HG02588 (cell line): ENCODE measurements around the gene FCHSD2.
"Not testable (repeated sequence)": the region's sequence is repeated elsewhere in the genome, so short reads cannot be mapped to it uniquely, and the experiment has no call there.

Experiments
- ATAC-seq: cut with Tn5 transposase; IDR thresholded peaks from one replicate; pipeline ENCODE4 v1.9.1; 2021; ENCODE audit warnings: mild to moderate bottlenecking, moderate library complexity; ENCODE audit not compliant: unreplicated experiment

Gene FCHSD2

DNA sequence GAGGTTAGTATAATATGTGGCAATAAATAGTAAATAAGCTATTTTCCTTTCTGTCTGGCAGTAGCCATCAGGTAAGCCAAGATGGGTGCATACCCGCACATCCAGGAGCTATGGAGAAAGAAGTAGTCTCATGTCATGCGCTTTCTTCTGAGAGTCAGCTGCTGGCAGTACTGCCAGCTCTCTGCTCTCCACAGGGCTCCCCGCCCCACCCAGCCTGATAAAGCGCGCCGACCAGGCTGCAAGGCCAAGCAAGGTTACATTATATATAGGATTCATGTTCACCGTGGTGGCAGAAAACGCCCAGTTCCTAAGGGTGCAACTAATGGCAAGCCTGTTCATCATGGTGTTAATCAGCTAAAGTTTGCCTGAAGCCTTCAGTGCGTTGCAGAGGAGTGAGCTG lies 201.7 kb downstream of the FCHSD2 start:
- no peak for ATAC-seq

DNA sequence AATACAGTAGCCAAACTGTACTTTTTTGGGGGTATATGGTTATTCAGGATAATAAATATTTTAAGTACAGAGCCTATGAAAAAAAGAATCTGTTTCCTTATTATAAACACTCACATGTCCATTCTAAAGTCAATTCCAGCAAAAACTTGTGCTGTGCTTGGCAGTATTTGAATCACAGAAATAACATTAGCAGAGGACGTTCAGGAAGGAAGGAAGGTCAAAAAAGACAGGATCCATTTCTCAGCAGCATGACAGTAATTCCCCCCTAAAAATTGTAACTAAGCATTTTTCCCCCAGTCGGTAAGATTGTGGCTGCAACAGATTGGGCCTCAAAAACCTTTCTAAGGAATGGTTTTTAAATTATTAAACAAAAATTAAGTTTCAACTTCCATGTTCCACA lies 203.1 kb downstream of the FCHSD2 start:
- ATAC-seq, result no peak

DNA sequence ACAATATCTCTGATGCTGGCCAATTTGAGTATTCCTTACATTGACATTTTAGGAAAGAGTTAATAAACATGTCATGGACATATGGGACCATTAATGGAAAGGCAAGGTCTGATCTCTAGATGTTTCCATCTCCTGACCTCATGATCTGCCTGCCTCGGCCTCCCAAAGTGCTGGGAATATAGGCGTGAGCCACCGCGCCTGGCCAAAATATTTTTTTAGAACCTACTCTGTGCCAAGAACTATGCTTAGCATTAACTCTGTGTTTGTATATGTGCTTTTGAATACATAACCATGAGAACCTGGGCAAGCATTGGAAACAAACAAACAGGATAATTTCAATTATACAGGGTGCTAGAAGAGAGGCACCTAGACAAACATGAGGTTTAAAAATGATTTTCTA lies 204.7 kb downstream of the FCHSD2 start:
- ATAC-seq, result no peak

DNA sequence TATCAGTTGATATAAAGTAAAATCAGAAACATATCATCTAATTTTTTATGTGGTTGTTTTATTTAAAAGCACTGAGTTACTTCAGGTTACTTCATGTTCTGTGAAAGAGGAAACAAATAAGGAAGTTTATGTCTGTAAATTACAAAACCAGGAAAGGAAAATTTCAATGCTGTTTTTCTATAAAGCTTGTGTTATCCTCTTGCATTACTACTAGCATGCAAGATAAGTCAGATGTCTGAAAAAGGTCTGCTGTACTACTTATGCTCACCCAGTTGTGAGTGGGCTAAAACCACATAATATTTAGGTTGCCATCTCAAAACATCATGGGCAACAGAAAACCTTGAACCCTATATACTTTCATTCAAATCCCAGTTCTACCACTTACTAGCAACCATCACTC lies 206.4 kb downstream of the FCHSD2 start:
- no peak for ATAC-seq

DNA sequence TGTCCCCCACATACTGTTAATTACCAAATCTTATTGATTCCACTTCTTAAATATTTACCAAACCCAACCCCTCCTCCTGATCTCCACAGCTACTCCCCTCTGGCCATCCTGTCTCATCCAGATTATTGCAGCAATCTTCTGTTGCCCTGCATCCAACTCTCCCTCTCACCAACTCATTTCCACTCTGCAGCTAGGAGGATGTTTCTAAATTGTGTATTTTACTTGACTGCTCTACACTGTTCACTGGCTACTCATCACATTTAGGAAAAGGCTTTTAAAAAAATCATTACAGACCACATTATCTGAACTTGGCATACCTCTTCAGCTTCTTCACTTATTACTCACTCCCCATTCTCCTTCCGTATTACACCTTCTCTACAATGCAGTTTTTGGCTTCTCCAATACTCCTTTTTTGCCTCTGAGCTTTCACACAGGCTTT lies 210.0 kb downstream of the FCHSD2 start:
- no peak for ATAC-seq

DNA sequence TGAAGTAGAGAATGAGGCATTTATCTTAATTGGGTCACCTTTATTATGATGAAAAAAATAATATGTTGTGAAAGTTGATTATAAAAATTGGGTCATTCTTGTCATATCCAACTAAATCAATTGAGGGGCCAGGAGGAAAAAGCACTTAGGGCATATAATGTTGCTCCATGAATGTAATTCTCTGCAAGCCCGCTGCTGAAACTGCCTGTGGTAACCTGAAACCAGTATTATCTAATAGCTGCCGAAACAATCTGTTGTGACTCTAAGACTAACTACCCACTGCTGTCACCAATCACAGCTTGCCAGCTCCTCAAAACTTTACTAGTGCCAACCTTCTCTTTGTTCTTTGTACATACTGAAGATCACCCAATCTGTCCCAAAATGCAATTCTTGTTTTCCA lies 212.1 kb downstream of the FCHSD2 start:
- no peak for ATAC-seq

DNA sequence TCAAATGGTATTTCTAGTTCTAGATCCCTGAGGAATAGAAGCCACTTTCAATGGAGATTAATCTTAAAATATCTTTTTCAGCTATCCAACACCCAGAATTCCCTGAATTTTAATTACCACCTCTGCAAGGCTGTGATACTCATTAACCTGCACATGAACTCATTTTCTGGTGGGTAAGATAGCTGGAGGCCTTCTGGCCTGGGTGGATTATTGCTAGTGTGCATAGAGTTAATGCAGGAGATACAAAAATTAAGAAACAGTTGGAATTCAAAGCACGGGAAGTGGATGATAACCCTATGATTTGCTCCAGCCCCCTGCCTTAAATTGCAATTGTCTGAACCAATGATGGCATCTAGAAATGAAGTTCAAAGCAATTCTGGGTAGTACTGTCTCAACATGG lies 212.9 kb downstream of the FCHSD2 start:
- no peak for ATAC-seq

DNA sequence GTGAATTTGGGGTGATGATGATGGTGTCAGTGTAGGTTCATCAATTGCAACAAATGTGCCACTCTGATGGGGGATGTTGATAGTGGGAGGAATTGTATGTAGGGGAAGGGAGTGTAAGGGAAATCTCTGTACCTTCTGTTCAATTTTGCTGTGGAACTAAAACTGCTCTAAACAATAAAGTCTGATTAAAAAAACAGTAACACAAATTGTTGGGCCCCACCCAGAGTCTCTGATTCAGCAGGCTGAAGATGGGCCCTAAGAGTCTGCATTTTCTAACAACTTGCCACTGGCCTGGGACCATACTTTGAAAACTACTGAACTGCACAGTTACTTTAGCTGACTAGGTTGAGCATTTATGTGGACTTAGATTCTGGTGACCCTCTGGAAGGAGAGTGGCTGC lies 214.7 kb downstream of the FCHSD2 start:
- ATAC-seq, result no peak

DNA sequence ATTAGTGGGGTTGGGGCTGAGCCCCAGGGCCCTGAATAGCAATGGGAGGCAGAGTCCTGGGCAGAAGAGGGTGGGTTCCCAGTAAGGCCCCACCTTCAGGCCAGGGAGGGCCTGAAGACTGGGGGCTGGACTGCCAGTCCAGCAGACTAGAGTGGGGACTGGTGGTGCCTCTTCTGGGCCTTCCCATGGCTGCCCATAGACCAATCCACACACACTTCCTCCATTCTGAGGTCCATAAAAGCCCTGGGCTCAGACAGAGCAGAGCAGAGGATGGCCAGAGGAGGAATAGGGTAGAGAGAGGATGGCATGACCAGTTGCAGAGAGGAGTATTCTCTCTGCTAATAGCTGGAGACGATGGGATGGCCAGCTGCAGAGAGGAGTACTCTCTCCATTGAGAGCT lies 216.0 kb downstream of the FCHSD2 start:
- no peak for ATAC-seq

DNA sequence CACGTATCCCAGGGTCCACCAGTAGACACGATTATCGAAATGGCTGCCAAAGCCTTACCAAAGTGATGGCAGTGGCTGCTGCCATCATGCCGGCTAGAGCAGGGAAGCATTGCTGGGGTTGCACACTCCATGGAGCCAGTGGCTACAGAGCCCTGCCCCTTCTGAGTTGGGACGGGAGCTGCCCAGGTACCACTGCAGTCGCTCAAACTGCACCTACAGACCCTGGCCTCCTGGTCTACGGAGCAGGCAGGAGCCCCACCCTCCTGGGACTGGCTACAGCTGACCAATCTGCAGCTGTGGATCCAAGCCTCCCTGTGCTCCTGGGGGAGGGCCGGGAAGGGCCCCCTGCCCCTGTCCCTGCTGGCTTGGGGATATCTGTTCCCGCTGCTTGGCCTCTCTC lies 216.5 kb downstream of the FCHSD2 start:
- ATAC-seq, result no peak

DNA sequence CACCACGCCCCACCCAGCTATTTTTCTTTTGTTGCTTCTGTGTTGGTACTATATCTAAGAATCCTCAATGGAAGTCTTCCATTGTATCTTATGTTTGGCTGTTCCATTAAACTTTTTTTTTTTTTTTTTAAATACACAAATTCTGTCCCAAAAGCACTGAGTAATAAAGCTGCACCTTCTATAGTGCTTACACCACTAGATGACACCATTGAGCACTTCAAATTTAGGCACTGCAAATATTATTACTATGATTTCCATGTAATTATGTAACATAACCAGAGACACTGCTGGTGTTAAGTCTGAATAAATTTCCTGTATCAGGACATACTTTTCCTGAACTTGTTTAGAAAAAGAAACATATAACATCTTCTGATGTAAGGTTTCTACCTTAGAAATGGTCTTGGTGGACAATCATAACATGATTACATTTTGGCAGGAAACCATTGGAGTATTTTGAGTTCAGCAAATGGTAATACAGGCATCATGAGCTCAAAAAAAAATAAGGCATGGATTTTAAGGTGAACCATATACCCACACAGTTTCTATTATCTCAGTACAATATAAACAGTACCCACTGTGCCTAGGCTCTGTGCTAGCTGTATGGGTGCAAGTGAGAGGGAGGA lies 217.4 kb downstream of the FCHSD2 start:
- no peak for ATAC-seq

DNA sequence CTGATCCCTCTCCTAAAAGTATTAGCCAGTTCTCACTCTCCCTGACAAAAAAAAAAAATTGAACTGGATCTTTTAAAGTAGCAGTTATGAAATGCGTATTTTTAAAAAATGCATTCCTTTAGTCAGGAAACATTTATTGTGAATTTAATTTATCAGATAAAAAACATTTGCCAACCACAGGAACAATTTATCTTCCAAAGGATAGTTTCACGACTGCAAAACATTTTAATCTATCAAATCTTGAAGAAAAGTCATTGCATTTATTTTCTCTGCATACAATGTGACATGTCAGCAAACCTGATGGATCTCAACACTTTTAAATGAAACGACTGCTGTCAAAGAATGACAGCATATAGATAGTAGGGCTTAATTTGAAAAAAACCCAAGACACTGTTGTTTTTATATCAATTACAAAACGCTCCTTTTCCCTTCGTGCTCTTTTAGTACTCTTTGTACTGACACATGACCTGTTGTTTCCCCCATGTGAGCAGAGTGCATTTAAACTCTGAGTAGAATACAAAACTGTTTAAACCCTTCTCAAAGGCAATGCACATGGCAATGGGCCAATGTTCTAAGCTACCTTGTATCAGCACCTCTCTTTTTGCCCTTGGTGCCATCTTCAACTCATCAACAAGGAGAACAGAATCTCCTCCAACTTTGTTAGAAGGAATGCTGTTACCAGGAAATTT lies 220.9 kb downstream of the FCHSD2 start:
- no peak for ATAC-seq

DNA sequence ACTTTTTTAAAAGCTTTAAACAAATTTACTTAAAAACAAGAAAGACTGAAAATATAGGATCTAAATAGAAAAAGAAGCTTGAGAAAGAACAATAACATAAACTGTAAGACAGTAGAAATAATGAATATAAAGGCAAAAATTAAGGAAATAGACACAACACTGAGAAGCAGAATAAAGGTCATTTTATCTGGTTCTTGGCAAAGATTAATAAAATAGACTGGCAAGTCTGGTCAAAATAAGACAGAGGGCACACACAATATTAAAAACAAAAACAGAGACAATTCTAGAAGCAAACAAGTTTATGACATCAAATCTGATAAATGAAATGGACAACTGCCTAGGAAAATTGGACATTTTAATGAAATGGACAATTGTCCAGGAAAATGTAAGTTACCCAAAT lies 222.1 kb downstream of the FCHSD2 start:
- ATAC-seq, result no peak

DNA sequence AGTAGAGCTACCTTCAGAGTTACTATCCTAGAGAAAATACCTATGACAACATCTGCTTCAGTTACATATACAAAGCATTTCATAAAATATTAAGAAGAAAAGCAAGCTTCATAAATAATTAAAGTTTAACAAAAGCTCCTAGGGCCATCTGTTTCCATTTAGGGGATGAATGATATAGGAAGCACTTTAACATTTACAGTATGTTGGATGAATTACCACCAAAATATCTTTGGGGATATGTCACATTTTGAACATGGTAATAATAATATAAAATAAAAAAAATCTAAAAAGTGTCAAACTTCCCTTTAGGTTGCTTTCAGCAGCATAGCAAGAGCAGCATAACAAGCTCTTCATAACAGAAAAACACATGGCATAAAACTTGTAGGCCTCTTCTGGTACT lies 223.3 kb downstream of the FCHSD2 start:
- ATAC-seq, result no peak

DNA sequence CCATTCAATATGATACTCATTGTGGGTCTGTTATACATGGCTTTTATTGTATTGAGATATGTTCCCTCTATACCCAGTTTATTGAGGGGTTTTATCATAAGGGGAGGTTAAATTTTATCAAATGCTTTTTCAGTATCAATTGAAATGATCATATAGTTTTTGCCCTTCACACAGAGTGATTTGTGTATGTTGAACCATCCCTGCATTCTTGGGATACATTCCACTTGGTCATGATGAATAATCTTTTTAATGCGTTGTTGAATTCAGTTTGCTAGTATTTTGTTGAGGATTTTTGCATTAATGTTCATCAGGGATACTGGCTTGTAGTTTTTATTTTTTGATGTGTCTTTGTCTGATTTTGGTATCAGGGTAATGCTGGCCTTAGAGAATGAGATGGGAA lies 229.9 kb downstream of the FCHSD2 start:
- ATAC-seq, result no peak

DNA sequence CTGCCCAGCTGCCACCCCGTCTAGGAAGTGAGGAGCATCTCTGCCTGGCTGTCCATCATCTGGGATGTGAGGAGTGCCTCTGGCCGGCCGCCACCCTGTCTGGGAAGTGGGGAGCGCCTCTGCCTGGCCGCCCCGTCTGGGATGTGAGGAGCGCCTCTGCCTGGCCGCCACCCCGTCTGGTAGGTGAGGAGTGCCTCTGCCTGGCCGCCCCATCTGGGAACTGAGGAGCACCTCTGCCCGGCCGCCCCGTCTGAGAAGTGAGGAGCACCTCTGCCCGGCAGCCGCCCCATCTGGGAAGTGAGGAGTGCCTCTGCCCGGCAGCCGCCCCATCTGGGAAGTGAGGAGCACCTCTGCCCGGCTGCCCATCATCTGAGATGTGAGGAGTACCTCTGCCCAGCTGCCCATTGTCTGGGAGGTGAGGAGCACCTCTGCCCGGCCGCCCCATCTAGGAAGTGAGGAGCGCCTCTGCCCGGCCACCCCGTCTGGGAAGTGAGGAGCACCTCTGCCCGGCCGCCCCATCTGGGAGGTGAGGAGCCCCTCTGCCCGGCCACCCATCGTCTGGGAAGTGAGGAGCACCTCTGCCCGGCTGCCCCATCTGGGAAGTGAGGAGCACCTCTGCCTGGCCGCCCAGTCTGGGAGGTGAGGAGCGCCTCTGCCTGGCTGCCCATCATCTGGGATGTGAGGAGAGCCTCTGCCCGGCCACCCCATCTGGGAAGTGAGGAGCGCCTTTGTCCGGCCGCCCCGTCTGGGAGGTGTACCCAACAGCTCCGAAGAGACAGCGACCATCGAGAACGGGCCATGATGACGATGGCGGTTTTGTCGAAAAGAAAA lies 232.3 kb downstream of the FCHSD2 start:
- not testable (repeated sequence) for ATAC-seq

DNA sequence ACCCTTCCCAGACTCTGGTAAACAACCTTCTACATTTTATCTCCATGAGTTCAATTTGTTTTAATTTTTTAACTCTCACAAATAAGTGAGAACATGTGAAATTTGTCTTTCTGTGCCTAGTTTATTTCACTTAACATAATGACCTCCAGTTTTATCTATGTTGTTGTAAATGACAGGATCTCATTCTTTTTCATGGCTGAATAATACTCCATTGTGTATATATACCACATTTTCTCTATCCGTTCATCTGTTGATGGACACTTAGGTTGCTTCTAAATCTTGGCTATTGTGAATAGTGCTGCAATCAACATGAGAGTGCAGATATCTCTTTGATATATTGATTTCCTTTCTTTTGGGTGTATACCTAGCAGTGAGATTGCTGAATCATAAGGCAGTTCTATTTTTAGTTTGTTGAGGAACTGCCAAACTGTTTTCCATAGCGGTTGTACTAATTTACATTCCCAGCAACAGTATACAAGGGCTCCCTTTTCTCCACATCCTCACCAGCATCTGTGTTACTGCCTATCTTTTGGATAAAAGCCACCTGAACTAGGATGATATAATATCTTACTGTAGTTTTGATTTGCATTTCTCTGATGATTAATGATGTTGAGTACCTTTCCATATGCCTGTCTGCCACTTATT lies 234.0 kb downstream of the FCHSD2 start:
- ATAC-seq, result no peak

DNA sequence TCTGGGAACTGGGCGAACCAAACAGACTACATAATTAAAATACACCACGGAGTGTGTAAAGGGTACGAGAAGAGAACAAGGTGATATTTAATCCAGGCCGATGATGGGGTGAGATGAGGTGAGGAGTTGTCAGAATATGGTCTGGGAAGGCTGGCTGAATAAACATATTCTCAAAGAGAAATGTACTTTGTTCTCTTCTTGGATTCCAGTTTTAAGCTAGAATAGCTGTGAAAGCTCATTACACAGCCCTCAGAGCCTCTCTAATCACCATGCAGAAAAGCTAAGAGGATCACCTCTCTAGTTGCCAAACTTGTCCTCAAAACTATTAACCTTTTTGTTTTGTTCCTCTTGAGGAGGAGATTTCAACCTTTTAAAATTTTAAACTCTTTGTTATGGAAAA lies 238.1 kb downstream of the FCHSD2 start:
- no peak for ATAC-seq

DNA sequence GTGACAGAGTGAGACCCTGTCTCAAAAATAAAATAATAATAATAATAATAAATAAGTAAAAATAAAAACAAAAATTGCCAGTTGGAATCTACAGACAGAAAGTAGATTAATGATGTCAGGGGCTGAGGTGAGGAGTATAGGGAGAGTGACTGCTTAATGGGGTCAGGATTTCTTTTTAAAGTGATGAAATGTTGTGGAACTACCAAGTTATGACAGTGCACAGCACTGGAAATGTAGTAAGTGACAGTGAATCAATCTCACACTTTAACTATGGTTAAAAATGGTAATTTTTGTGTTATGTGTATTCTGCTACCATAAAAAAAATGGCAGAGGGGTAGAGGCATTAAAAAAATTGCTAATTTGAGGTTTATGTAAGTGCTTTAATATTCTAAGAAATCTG lies 240.7 kb downstream of the FCHSD2 start:
- no peak for ATAC-seq

DNA sequence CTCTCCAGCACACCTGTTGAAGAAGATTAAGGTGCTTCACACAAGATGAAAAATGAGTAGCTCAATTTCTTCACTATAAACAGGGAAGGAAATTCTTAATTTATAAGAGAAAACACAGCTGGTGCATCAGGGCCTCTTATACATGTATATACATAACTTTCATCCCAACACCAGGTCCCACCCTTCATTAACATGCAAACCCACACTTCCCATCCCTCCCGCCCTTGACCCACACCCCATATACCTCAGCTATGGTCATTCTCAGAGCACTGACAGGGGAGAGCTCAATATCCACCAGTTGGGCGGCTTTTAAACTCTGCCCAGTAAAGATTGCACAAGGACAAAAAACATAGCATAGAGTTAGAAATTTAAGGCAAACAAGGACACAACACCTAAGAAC lies 242.1 kb downstream of the FCHSD2 start:
- no peak for ATAC-seq

DNA sequence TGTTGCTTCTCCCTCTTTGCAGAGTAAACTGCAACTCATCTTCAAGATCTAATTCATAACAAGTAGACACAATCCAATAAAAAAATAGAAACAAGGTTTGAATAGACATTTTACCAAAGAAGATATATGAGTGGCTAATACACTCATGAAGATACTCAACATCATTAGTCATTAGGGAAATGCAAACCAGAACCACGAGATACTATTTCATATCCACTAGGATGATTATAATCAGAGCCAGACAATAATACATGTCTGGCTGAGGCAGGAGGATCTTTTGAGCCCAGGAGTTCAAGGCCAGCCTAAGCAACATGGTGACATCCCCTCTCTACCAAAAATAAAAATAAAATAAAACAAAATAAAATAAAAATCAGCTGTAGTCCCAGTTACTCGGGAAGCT lies 242.9 kb downstream of the FCHSD2 start:
- ATAC-seq, result no peak

DNA sequence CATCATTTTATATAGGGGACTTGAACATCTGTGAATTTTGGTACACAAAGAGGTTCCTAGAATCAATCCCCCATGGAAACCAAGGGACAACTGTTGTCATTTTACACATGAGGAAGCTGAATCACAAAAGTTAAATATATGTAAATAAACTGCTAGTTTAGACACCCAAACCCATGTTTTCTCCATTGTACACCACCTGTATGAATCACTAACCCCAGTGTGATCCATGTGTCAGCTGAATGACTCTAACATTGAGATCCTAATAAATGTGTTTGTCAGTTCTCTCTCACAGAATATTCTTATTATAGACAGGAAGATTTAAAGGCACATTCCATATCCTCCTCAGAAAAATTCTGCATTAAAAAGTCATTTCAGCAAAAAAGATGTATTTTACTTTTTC lies 244.6 kb downstream of the FCHSD2 start:
- no peak for ATAC-seq
